HG03575 (cell line): Measurements from ENCODE around the gene PRTFDC1.
A peak's percentile ranks its signal among the peaks of the same experiment; 100 is the strongest.

Experiments
- ATAC-seq: cut with Tn5 transposase; IDR thresholded peaks from one replicate; pipeline ENCODE4 v1.9.1; 2021; ENCODE audit not compliant: unreplicated experiment, insufficient number of reproducible peaks, low FRiP score; ENCODE audit errors: extremely low read depth

PRTFDC1 gene

DNA sequence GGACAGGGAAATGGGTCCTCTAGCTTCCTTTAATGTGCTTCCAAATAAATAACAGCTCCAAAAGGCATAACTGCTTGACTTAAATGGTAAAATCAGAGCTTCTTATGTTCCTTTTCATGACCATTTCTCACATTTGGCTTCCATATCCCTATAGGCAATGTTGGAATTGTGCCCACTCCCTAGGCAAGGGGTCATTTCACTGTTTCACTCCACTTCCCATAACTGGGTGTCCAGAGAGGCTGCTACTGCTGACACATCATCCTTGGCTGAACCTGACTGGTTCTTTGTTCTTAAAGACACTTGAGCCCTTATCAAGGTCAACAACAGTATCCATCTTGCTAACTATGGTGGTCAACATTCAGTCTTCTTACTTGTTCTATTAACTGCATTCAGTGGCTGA lies 37.1 kb downstream of the PRTFDC1 start:
- ATAC-seq, result no peak

DNA sequence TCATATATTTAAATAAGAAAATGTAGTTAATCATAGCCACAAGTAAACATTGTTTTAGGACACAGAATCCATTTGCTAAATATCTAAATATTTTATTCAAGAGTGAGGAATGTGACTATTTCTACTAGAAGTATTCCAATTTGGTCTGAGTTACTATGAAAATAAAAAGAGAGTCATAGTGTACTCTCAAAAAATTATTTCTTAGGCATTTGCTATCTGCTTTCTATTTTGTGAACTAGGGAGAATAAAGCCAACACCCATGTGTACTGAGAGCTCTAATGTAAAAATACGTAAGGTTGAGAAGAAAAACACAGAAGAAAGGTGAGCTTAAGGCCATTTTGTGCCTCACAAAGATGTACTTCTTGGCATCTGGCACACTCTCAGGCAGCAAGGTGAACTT lies 38.3 kb downstream of the PRTFDC1 start:
- ATAC-seq, result no peak

DNA sequence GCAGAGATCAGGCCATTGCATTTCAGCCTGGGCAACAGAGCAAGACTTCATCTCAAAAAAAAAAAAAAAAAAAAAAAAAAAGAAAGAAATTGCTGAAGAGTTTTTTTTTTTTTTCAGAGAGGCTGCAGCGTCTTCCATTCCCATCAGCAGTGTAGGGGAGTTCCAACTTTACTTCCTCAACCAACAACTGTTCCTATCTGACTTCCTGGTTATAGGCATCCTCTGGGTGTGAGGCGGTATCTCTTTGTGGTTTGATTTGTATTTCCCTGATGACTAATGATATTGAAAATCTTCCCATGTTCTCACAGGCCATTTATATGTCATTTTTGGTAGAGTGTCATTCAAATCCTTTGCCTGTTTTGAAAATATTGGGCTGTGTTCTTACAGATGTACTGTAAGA lies 40.2 kb downstream of the PRTFDC1 start:
- ATAC-seq, result no peak

DNA sequence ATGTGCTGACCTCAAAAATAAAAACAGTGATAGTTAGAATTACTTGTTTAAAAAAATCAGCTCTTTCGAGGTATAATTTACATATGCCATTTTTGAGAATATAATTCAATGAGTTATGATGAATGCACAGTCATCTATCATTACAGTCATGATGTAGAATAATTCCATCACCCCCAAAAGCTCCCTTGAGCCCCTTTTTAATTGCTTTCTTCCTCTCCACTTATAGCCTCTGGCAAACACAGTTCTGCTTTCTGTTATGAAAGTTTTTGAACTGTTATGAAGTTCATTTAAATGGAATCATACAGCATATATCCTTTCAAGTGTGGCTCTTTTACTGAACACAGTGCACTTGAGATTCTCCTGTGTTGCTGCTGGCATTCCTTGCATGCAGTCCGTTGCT lies 41.4 kb downstream of the PRTFDC1 start:
- no peak for ATAC-seq

DNA sequence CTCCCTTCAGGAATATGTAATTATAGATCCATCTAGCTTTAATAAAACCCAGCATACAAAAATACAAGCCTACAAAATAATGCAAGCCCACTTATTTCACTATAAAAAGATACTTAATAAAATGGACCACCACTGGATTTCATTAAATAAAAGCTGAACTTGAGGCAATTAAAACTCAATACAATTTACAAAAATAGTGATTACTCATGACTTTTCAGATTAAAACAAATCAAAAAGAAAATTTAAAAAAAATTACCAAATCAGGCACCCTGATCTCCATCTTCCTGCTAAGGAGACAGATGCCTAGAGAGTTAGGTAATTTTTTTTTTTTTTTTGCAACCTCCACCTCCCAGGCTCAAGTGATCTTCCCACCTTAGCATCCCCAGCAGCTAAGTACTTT lies 41.8 kb downstream of the PRTFDC1 start:
- no peak for ATAC-seq

DNA sequence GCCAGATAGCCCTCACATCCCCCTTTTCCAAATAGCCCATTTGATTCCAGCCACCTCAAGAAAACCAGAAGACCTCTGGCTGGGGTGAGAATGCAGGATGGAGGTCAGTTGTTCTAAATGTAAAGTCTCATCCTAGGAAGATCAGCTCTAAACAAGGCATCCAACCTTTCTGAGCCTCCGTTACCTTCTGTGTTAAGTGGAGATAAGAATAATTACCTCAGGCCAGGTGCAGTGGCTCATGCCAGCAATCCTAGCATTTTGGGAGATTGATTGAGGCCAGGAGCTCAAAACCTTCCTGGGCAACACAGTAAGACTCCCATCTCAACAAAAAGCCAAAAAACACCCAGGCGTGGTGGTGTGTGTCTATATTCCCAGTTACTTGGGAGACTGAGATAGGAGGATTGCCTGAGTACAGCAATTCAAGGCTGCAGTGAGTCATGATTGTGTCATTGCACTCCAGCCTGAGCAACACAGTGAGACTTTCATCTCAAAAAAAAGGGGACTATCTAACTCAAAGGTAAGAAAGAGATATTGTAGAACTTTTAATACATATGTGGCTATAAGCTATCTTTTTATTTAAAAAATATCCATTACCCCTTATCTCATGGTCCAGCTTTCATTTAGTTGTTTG lies 43.5 kb downstream of the PRTFDC1 start:
- ATAC-seq, result no peak

DNA sequence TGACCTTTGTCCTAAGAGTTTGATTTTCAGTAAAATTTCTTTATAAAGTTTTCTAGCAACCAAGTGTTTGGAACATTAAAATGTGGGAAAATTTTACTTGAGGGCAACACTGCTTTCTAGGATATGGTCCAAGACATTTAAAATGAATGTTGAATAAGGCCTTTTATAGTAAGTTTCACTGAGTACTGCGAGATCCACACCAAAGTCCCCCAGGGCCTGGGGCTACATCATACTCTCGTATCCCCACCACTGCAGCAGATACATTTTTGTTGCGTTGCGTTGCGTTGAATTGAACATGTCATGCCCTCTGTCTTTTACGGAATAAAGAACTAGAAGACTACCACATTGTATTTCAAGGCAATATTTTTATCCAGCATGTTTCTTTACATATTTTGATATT lies 44.5 kb downstream of the PRTFDC1 start:
- ATAC-seq, result no peak

DNA sequence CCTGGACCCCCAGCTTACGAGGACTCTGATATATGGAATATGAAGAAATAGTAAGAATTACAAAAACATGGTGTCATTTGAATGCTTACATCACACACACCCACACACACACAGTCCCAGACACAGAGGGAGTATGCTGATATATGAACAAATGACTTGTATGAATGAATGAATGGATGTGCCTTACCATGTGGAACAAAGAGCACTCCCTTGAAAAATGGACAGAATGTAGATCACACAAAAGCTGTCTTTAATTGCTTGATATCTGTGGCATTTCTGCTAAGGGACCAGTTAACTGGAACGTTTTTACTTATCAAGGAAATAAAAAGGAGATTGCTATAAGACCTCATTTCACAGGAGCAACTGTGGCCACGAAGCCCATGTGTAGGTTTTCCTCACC lies 46.0 kb downstream of the PRTFDC1 start:
- ATAC-seq, result no peak

DNA sequence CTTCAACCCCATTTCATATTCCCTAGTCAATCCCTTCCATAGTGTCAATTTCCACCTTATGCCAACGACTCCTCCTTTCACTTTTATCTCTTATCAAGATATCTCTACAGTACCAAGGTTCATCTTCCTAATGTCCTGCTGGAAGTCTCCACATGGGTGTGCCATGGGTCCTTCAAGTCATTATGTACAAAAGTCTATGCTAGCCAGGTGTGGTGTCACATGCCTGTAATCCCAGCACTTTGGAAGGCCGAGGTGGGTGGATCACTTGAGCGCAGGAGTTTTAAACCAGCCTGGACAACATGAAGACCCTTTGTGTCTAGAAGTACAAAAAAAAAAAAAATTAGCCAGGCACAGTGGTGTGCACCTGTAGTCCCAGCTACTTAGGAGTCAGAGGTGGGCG lies 47.6 kb downstream of the PRTFDC1 start:
- ATAC-seq, result no peak

DNA sequence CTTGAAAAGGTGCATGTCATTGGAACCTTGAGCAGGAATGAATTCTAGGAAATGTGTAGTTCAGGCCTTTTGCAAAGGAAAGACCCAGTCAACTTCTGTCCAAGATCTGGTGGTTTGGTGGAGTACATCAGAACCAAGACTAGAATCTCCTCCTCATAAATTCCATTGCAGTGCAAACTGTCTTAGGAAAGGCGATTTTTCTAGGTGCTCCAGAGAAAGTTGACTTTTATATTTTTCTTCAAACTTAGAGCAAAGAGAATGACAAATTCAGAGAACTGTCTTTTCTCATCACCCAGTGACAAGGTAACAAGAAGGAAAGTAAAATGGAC lies 50.0 kb downstream of the PRTFDC1 start:
- no peak for ATAC-seq

DNA sequence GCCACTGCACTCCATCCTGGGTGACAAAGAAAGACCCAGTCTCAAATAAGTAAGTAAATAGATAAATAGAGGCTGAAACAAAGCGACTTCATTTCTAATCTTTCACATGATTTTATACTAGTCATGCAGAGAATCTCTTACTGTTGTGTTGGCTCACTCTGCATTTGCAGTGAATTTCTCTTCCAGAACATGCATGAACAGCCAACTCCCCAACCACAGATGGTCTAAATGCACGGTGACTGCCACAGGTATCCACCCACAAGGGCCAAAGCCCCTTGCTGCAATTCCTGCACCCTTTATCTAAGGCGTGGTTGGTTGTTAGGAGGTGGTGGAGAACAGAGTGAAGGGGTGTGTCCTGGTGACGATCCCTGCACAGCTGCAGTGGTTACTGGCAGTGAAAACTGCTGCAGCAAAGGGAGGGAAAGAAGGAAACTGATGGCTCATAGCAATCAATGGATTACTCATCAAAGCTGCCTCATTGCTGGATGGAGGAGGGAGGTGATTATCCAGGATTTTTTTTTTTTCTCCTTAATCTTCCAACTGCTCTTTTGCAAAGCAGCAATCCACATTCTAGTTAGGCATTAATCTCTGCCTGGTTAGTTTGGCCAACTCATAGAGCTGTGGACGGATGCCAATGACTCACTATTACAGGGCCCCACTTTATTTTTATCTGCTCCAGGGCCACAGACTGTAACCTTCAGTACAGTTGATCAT lies 50.6 kb downstream of the PRTFDC1 start:
- ATAC-seq, result no peak

DNA sequence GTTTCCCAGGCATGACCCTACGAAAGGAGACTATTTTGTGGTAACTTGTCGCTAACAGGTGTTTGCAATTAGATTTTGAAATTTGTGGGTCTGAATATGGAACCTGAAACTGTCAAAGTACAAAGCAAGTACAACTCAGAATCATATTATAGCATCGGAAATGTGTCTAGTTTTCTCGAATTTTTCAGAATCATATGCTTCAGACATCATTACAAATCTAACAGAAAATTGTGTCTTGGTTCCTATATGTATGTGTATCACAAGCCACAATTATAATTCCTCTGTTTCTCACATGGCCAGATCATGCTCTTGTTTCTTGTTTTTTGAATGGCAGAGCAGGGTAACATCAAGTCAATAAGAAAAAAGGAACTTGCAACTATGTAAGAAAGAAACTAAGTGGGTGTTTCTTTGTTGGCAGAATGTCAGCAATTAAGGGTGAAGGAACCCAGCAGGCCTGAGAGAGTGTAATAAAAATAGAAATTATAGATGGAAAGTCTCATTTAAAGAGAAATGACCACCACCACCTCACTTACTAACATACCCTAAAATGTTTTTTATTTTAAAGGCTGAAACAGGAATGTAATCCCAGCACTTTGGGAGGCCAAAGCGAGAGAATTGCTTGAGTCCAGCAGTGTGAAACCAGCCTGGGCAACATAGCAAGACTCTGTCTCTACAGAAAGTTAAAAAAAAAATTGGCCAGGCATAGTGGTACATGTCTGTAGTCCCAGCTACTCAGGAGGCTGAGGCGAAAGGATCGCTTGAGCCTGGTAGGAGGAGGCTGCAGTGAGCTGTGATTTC lies 51.3 kb downstream of the PRTFDC1 start:
- ATAC-seq, result peak; percentile 74

DNA sequence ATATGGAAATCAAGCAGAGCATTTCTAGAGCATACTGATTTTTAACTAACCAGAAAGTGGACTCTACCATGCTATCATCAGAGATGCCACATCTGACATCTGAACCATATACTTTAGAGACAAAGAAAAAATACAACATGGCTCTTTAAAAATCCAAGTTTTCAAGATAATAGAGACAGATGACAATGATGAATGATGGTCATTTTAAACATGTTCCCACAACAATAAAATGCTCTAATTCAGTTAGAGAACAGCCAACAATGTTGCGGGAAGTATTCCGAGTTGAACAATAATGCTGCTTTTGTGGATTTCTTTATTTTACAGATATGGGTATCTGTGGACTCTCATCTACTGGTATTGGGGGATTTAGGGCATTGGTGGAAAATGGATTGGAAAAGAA lies 52.8 kb downstream of the PRTFDC1 start:
- ATAC-seq, result no peak

DNA sequence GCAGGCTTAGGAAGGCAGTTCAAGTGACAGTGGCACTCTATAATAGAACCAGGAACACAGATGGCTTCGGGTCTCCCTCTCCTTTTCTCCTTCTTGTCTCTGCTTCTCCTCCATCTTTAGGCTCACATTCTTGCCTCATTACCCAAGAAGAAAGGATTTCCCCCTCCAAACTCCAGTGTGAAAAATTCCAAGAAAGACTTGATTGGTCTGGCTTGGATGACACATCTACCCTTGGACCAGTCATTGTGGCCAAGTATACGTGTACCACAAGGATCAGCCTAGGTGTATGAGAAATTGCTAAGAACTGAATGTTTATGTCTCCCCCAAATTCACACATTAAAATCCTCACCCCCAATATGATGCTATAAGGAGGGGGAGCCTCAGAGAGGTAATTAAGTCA lies 53.9 kb downstream of the PRTFDC1 start:
- no peak for ATAC-seq

DNA sequence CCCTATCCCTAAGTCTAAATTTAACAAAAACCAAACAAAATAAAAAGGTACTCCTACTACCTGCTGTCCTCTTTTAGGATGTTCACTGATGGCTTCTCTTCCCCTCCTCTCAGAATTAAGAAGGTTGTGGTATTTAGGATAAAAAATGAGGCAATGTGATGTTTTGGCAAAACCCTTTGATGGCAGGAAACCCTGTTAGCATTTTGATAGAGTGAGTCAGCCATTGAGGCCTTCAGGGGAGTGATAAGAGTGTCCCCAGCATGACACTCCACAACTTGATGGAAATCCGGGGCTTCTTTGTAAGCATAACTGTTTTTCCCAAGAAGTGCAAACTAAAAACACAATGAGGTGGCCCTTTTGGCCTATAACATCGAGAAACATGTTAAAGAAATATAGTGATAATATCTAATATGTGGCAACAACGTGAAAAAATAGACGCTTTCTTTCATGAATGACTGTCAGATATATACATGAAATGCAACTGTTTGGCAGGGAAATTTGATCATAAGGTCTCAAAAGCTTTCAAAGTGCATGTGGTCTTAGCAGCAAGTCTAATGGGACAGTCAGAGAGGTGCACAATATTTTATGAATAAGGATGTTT lies 55.0 kb downstream of the PRTFDC1 start:
- no peak for ATAC-seq

DNA sequence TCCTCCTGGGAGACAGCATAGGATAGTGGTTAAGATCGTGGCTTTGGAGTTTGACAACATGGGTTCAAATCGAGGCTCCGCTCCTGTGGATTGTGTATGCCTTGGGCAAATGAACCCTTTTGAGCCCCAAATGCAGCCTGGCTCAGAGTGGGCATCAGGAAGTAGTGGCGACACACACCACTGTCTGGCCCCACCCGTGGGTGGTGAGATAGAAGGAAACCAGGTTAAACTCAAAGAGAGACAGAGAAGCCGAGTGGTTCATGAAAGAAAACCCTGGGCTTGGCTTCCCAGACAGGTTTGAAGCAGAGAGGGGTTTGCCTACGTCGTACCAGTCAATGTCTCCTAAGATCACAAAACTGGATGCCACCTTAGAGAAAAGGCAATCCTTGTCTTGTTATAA lies 57.7 kb downstream of the PRTFDC1 start:
- no peak for ATAC-seq

DNA sequence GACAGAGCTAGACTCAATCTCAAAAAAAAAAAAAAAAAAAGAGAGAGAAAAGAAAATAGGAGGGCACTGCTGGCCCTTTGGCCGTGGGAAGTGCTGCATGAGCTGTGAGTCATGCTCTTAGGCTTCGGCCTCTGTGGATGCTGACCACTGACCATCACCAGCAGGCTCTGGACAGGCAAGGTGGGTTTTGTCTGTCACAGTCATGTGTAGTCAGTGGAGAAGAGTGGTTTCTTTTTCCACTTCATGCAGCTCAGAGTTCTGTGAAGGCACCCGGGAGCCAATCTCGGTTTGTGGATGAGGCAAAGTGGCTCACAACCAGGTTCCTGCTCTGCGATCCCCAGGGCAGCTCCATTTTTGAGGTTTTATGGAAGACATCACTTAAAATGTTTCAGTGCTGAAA lies 58.1 kb downstream of the PRTFDC1 start:
- no peak for ATAC-seq

DNA sequence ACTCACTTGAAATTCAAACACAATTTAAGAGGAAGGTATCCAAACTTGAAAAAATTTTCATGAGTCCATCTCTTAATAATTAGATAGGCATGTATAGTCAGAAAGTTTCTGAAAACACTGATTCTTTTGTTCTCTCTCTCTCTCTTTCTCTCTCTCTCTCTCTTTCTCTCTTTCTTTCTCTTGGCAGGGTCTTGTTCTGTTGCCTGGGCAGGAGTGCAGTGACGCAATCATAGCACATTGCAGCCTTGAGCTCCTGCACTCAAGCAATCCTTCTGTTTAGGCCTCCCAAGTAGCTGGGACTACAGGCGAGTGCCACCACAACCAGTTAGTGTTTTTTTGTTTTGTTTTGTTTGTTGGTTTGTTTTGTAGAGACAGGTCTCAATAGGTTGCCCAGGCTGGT lies 59.3 kb downstream of the PRTFDC1 start:
- ATAC-seq, result no peak

DNA sequence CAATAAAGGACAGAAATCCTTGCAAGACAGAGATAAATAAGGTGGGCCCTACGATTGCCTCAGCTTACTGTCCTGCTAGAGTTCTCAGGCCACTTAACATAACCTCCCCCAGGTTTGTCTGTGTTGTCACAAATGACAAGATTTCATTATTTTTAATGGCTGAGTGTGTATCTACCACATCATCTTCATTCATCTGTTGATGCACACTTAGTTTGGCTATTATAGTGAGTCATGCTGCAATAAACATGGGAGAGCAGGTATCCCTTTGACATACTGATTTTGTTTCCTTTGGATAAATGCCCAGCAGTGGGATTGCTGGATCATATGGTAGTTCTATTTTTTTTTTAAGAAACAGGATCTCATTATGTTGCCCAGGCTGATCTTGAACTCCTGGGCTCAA lies 60.6 kb downstream of the PRTFDC1 start:
- no peak for ATAC-seq

DNA sequence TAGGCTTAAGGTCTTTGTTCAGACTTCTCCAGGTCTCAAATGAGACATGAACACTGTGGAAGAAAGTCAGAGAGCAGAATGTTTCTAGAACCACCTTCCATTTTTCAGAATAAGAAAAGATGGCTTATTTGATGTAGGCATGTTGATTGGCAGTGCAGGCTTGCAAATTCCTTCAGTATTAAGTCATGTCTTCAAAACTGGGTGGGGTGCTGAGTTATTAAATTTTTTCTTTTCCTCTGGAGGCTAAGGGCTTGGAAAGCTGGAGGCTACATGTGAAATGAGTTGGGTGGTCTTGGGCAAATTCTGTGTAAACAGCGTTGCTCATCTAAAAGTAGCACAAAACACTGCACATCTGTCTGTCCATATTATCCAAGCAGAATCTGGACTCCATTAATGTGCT lies 62.8 kb downstream of the PRTFDC1 start:
- no peak for ATAC-seq
